IPS DF 6.9 (cell line): ENCODE measurements around the gene IL20.

Experiments used
- DNase-seq: peaks from one replicate; pipeline ENCODE4 v3.0.0-alpha.2; 2013; ENCODE audit warnings: low read depth, low spot score
- H3K27ac ChIP-seq: one replicate; pipeline ENCODE4 v1.5.1; 2013; ENCODE audit warnings: low read length, control low read depth
- H3K27me3 ChIP-seq: 2 replicates; pipeline ENCODE4 v1.6.1; 2013; ENCODE audit warnings: mild to moderate bottlenecking, low read length; ENCODE audit not compliant: control insufficient read depth, insufficient read depth
- H3K36me3 ChIP-seq: 2 replicates; pipeline ENCODE4 v1.6.1; 2013; ENCODE audit warnings: low read length; ENCODE audit not compliant: control insufficient read depth, insufficient read depth
- H3K4me1 ChIP-seq: 2 replicates; pipeline ENCODE4 v1.6.1; 2013; ENCODE audit warnings: low read length; ENCODE audit not compliant: control insufficient read depth, insufficient read depth
- H3K4me3 ChIP-seq: 2 replicates; pipeline ENCODE4 v1.5.1; 2013; ENCODE audit warnings: mild to moderate bottlenecking, low read length
- H3K9me3 ChIP-seq: 2 replicates; pipeline ENCODE4 v1.6.1; 2013; ENCODE audit warnings: low read length, inconsistent platforms; ENCODE audit not compliant: control insufficient read depth, insufficient read depth
- WGBS: extraction: QIAGEN DNeasy Blood & Tissue Kit; methylation state at CpG from one replicate; pipeline ENCODE4 v1.1.7; 2013; ENCODE audit warnings: mixed read lengths, missing lambda C conversion rate; ENCODE audit not compliant: insufficient read length, insufficient coverage; 5-methylcytosine and 5-hydroxymethylcytosine counted together

The IL20 gene

DNA sequence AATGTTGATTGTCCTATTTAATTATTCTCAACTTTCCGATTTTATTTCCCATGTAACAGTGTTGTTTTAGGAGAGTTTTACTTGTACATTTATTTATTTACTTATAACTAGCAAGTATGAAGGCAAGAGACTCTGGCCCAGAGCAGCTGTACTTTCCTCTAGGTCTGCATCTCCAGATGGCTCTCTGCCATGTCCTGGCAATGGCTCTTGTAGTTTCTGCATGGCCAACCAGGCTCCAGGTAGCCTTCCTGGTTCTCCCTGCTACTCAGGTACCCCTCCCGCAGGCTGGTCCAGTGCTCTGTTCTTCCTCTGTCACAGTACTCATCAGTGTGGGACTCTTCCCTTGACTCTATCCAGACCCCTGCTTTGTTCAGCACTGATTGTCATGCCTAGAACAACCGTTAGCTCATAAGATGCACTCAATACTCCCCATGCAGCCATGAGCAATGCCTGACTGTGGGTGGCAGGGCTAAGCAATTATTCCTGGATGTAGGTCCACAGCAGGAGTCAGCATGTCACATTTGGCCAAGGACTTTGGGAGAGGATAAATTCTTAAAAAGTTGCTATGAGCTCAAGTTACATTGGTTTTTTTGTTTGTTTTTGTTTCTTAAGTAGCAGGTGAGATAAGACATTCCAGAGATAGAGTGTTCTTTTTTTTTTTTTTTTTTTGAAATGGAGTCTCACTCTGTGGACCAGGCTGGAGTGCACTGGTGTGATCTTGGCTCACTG is 10.9 kb upstream of the IL20 start:
- no peaks in the 10 kb centered on the region for H3K4me1 ChIP-seq
- H3K27me3 ChIP-seq, result no peaks in the 10 kb centered on the region
- no peaks in the 10 kb centered on the region for H3K36me3 ChIP-seq
- no peak overlapping the region for H3K4me3 ChIP-seq
- no peak for DNase-seq
- no peaks in the 10 kb centered on the region for H3K9me3 ChIP-seq
- WGBS, result no CpG with 5 or more reads among the region's 3 CpGs
- H3K27ac ChIP-seq, result no peak overlapping the region

GRCh38 chr1:206855859-206856258 is 9.6 kb upstream of the IL20 start:
- H3K27ac ChIP-seq, result no peak overlapping the region
- H3K4me1 ChIP-seq, result no peaks in the 10 kb centered on the region
- H3K4me3 ChIP-seq, result no peak overlapping the region
- H3K9me3 ChIP-seq, result no peaks in the 10 kb centered on the region
- no peaks in the 10 kb centered on the region for H3K27me3 ChIP-seq
- no peaks in the 10 kb centered on the region for H3K36me3 ChIP-seq
- no peak for DNase-seq
- no CpG with 5 or more reads among the region's 2 CpGs for WGBS

- no CpG with 5 or more reads among the region's 5 CpGs for WGBS
- no peaks in the 10 kb centered on the region for H3K4me1 ChIP-seq
- no peak overlapping the region for H3K4me3 ChIP-seq
- no peak for DNase-seq
- no peaks in the 10 kb centered on the region for H3K27me3 ChIP-seq
- H3K27ac ChIP-seq, result no peak overlapping the region
- H3K9me3 ChIP-seq, result no peaks in the 10 kb centered on the region
- H3K36me3 ChIP-seq, result no peaks in the 10 kb centered on the region
These were observed 8.6 kb upstream of the IL20 start for GRCh38 chr1:206856674-206857464.

DNA sequence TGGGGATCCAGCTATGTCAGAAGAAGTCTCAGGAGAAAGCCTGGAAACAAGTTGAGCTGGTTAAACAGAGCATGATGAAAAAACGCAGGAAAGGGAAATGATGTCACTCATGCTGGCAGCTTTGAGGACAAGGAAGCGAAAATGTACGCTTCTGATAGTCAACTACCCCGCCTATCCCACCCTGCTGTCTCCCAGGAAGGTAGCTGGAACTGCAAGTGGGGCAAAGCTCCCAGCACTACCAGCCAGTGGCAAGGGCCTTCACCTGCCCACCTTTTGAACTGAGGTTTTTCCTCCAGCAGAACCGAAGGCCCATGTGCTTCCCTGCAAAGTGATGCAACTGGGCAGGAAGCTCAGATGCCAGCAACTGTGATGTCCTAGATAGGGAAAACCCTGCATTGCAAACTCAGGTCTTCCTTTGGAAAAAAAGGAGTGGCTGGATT is 6.3 kb upstream of the IL20 start:
- H3K4me1 ChIP-seq, result no peaks in the 10 kb centered on the region
- no peaks in the 10 kb centered on the region for H3K27me3 ChIP-seq
- no peak overlapping the region for H3K27ac ChIP-seq
- H3K4me3 ChIP-seq, result no peak overlapping the region
- H3K36me3 ChIP-seq, result no peaks in the 10 kb centered on the region
- DNase-seq, result no peak
- H3K9me3 ChIP-seq, result no peaks in the 10 kb centered on the region
- WGBS, result no CpG with 5 or more reads among the region's 5 CpGs

GRCh38 chr1:206860165-206860564 is 5.3 kb upstream of the IL20 start:
- Histone ChIP-seq H3K4me3 (no peak overlapping the region), H3K9me3 (no peaks in the 10 kb centered on the region), H3K27me3 (no peaks in the 10 kb centered on the region), H3K27ac (no peak overlapping the region), H3K4me1 (no peaks in the 10 kb centered on the region), H3K36me3 (no peaks in the 10 kb centered on the region)
- DNase-seq, result no peak
- WGBS, result no CpG with 5 or more reads among the region's 4 CpGs

- DNase-seq, result no peak
- WGBS, result no CpG with 5 or more reads among the region's 1 CpG
- Histone ChIP-seq H3K4me3 (no peak overlapping the region), H3K4me1 (no peaks in the 10 kb centered on the region), H3K36me3 (no peaks in the 10 kb centered on the region), H3K27me3 (no peaks in the 10 kb centered on the region), H3K9me3 (no peaks in the 10 kb centered on the region), H3K27ac (no peak overlapping the region)
These were observed 2.2 kb upstream of the IL20 start for GRCh38 chr1:206863266-206863665.

- DNase-seq, result no peak
- Histone ChIP-seq H3K27ac (no peak overlapping the region), H3K27me3 (no peaks in the 10 kb centered on the region), H3K9me3 (no peaks in the 10 kb centered on the region), H3K36me3 (no peaks in the 10 kb centered on the region), H3K4me1 (no peaks in the 10 kb centered on the region), H3K4me3 (no peak overlapping the region)
- no CpG with 5 or more reads among the region's 2 CpGs for WGBS
These were observed 639 bp downstream of the IL20 start for GRCh38 chr1:206866062-206866461.

DNA sequence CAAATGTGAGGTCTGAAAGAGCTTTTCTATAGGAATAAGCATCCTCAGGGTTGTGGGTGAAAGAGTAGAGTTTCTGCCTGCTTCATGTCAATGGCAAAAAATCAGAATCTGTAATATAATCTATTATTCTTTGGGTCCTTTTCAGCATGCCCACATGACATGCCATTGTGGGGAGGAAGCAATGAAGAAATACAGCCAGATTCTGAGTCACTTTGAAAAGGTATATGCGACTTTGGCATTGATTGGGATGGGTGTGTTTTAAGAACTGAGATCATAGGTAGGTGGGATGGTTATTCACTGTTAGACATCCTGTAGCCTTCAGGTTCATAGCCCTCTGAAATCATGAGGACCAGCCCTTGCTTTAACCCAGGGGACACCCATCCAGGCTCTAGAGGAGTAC is 1.8 kb downstream of the IL20 start:
- DNase-seq, result no peak
- Histone ChIP-seq H3K9me3 (no peaks in the 10 kb centered on the region), H3K27me3 (no peaks in the 10 kb centered on the region), H3K36me3 (no peaks in the 10 kb centered on the region), H3K27ac (no peak overlapping the region), H3K4me1 (no peaks in the 10 kb centered on the region), H3K4me3 (no peak overlapping the region)
- no CpG with 5 or more reads among the region's 1 CpG for WGBS

DNA sequence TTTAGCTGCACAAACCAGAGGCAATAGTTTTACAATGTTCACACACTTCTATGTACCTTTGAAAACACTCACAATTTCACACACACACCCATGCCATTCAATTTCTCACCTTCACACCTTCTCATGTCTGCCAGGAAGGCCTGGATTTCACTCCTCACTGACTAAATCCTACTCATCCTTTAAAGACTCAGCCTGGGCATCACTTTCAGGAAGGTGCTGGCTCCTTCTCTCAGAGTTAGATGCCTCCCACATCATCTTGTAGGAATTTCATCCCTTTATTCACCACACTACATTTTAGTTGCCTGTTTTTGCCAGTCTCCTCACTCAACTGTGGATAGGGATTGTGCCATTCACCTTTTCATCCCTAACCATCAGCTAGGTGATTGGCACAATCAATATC is 2.3 kb downstream of the IL20 start:
- Histone ChIP-seq H3K27me3 (no peaks in the 10 kb centered on the region), H3K9me3 (no peaks in the 10 kb centered on the region), H3K4me1 (no peaks in the 10 kb centered on the region), H3K4me3 (no peak overlapping the region), H3K36me3 (no peaks in the 10 kb centered on the region), H3K27ac (no peak overlapping the region)
- DNase-seq, result no peak

GRCh38 chr1:206868264-206868663 is 2.8 kb downstream of the IL20 start:
- no peaks in the 10 kb centered on the region for H3K27me3 ChIP-seq
- H3K4me3 ChIP-seq, result no peak overlapping the region
- no peaks in the 10 kb centered on the region for H3K36me3 ChIP-seq
- DNase-seq, result no peak
- H3K9me3 ChIP-seq, result no peaks in the 10 kb centered on the region
- no peak overlapping the region for H3K27ac ChIP-seq
- H3K4me1 ChIP-seq, result no peaks in the 10 kb centered on the region
- WGBS, result no CpG with 5 or more reads among the region's 1 CpG

GRCh38 chr1:206872139-206872538 is 6.7 kb downstream of the IL20 start:
- Histone ChIP-seq H3K36me3 (no peaks in the 10 kb centered on the region), H3K4me1 (no peaks in the 10 kb centered on the region), H3K4me3 (no peak overlapping the region), H3K9me3 (no peaks in the 10 kb centered on the region), H3K27ac (no peak overlapping the region), H3K27me3 (no peaks in the 10 kb centered on the region)
- no peak for DNase-seq
- no CpG with 5 or more reads among the region's 3 CpGs for WGBS
